ENCODE measurements around the gene GPR35.

DNA sequence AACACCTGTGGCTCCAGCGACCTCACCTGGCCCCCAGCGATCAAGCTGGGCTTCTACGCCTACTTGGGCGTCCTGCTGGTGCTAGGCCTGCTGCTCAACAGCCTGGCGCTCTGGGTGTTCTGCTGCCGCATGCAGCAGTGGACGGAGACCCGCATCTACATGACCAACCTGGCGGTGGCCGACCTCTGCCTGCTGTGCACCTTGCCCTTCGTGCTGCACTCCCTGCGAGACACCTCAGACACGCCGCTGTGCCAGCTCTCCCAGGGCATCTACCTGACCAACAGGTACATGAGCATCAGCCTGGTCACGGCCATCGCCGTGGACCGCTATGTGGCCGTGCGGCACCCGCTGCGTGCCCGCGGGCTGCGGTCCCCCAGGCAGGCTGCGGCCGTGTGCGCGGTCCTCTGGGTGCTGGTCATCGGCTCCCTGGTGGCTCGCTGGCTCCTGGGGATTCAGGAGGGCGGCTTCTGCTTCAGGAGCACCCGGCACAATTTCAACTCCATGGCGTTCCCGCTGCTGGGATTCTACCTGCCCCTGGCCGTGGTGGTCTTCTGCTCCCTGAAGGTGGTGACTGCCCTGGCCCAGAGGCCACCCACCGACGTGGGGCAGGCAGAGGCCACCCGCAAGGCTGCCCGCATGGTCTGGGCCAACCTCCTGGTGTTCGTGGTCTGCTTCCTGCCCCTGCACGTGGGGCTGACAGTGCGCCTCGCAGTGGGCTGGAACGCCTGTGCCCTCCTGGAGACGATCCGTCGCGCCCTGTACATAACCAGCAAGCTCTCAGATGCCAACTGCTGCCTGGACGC lies 4.9 kb downstream of the GPR35 start:
- TF ChIP-seq, protein P1, sequence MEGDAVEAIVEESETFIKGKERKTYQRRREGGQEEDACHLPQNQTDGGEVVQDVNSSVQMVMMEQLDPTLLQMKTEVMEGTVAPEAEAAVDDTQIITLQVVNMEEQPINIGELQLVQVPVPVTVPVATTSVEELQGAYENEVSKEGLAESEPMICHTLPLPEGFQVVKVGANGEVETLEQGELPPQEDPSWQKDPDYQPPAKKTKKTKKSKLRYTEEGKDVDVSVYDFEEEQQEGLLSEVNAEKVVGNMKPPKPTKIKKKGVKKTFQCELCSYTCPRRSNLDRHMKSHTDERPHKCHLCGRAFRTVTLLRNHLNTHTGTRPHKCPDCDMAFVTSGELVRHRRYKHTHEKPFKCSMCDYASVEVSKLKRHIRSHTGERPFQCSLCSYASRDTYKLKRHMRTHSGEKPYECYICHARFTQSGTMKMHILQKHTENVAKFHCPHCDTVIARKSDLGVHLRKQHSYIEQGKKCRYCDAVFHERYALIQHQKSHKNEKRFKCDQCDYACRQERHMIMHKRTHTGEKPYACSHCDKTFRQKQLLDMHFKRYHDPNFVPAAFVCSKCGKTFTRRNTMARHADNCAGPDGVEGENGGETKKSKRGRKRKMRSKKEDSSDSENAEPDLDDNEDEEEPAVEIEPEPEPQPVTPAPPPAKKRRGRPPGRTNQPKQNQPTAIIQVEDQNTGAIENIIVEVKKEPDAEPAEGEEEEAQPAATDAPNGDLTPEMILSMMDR (conservative IDR thresholded peaks at IDR 0.05; ENCODE audit: low read depth, low read length), result no peak
- TF ChIP-seq EZH2 (IDR thresholded peaks at IDR 0.05; ENCODE audit: borderline replicate concordance, low read depth, low read length, poor library complexity, severe bottlenecking), result no peak
